ENCODE results near the gene KRT7.

KRT7 gene

DNA sequence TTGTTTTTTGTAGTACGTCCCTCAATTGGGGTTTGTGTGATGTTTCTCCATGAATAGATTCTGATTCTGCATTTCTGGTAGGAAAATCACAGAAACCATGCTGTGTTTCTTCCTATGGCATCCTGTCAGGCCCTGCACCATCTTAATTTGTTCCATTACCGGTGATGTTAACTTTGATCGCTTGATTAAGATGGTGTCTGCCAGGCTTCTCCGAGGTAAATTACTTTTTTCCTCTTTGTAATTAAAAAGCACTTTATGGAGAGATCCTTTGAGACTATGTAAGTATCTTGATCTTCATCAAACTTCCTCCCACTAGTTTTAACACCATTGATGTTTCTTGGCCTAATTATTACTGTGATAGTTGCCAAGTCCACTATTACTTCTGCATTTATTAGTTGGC is 15.0 kb upstream of the KRT7 start:
- H3K36me3 ChIP-seq (ENCODE audit: control insufficient read depth, insufficient read depth, low read length) = no peaks in the 10 kb centered on the region
- H3K4me1 ChIP-seq (ENCODE audit: control insufficient read depth, insufficient read depth, low read length) = no peaks in the 10 kb centered on the region
- H3K9ac ChIP-seq (ENCODE audit: low read depth, low read length) = no peak overlapping the region
- H3K4me3 ChIP-seq (ENCODE audit: low read depth, low read length) = no peak overlapping the region
- no peaks in the 10 kb centered on the region for H3K9me3 ChIP-seq (ENCODE audit: control insufficient read depth, insufficient read depth, low read length)
- H3K27me3 ChIP-seq (ENCODE audit: control insufficient read depth, insufficient read depth, low read length) = no peaks in the 10 kb centered on the region

- Histone ChIP-seq H3K27me3 (ENCODE audit: control insufficient read depth, insufficient read depth, low read length) (no peaks in the 10 kb centered on the region), H3K4me3 (ENCODE audit: low read depth, low read length) (no peak overlapping the region), H3K9me3 (ENCODE audit: control insufficient read depth, insufficient read depth, low read length) (no peaks in the 10 kb centered on the region), H3K36me3 (ENCODE audit: control insufficient read depth, insufficient read depth, low read length) (no peaks in the 10 kb centered on the region), H3K4me1 (ENCODE audit: control insufficient read depth, insufficient read depth, low read length) (no peaks in the 10 kb centered on the region), H3K9ac (ENCODE audit: low read depth, low read length) (no peak overlapping the region)
Measured at GRCh38 chr12:52220477-52220876, 12.6 kb upstream of the KRT7 start.

DNA sequence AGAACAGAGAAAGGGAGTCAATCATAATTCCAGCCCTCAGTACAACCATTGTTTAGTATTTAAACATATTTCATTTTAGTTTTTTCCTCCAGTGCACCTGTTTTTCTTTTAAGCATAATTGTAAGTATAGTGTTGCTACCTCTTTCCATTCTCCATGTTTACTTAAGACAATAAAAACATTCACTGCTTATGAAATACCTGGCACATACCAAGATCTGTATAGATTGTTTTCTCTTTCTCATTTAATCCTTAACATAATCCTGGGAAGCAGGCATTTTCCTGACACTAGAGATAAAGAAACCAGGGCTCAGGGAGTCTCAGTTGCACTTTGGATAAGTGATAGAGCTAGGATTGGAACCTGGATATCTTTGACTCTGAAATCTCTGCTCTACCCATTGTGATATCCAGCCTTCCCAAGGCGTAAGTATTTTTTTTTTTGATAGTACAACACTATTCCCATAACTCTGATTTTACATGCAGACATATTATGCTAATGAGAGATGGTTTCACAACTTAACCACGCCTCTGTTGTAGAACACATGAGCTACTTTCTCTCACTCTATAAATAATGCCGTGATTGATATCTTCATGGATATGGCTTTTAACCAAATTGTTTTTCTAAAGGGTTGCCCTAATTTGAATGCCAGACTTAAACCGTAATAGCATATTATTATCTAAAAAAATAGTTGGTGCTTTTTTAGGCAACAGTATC is 11.8 kb upstream of the KRT7 start:
- no peaks in the 10 kb centered on the region for H3K27me3 ChIP-seq (ENCODE audit: control insufficient read depth, insufficient read depth, low read length)
- H3K4me3 ChIP-seq (ENCODE audit: low read depth, low read length) = no peak overlapping the region
- no peaks in the 10 kb centered on the region for H3K4me1 ChIP-seq (ENCODE audit: control insufficient read depth, insufficient read depth, low read length)
- H3K36me3 ChIP-seq (ENCODE audit: control insufficient read depth, insufficient read depth, low read length) = no peaks in the 10 kb centered on the region
- H3K9ac ChIP-seq (ENCODE audit: low read depth, low read length) = no peak overlapping the region
- no peaks in the 10 kb centered on the region for H3K9me3 ChIP-seq (ENCODE audit: control insufficient read depth, insufficient read depth, low read length)

DNA sequence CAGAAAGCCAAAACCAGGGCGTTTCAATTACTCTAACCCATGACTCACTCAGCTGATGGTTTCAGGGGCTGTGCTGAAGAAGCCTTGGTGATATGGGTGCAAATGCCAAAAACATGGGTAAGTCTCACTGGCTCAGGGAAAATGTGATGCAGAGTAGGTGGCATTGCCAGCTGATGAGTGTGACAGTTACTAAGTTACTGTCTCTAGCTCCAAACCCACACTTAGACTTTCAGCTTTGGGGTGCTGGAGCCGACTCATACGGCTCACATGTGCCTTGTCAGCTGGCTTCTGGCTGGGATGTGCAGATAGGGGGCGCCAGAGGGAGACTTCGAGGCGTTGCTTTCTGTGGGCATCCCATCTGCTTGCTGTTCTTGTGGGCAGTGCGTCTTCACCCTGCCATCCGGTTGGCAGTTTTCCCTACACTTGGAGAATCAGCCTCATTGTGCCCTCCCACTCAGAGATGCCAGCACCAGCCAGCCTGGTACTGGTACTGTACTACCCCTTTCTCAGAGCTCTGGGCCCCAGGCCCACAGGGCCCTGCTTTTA is 11.1 kb upstream of the KRT7 start:
- no peak overlapping the region for H3K9ac ChIP-seq (ENCODE audit: low read depth, low read length)

GRCh38 chr12:52222692-52223091 is 10.4 kb upstream of the KRT7 start:
- H3K4me3 ChIP-seq (ENCODE audit: low read depth, low read length) = no peak overlapping the region
- no peaks in the 10 kb centered on the region for H3K36me3 ChIP-seq (ENCODE audit: control insufficient read depth, insufficient read depth, low read length)
- H3K9me3 ChIP-seq (ENCODE audit: control insufficient read depth, insufficient read depth, low read length) = no peaks in the 10 kb centered on the region
- H3K9ac ChIP-seq (ENCODE audit: low read depth, low read length) = no peak overlapping the region
- no peaks in the 10 kb centered on the region for H3K27me3 ChIP-seq (ENCODE audit: control insufficient read depth, insufficient read depth, low read length)
- no peaks in the 10 kb centered on the region for H3K4me1 ChIP-seq (ENCODE audit: control insufficient read depth, insufficient read depth, low read length)

More for the DNA sequence above, 11.1 kb upstream of the KRT7 start:
- no peaks in the 10 kb centered on the region for H3K9me3 ChIP-seq (ENCODE audit: control insufficient read depth, insufficient read depth, low read length)
- no peak overlapping the region for H3K4me3 ChIP-seq (ENCODE audit: low read depth, low read length)
- no peaks in the 10 kb centered on the region for H3K36me3 ChIP-seq (ENCODE audit: control insufficient read depth, insufficient read depth, low read length)
- no peaks in the 10 kb centered on the region for H3K4me1 ChIP-seq (ENCODE audit: control insufficient read depth, insufficient read depth, low read length)
- H3K27me3 ChIP-seq (ENCODE audit: control insufficient read depth, insufficient read depth, low read length) = no peaks in the 10 kb centered on the region

DNA sequence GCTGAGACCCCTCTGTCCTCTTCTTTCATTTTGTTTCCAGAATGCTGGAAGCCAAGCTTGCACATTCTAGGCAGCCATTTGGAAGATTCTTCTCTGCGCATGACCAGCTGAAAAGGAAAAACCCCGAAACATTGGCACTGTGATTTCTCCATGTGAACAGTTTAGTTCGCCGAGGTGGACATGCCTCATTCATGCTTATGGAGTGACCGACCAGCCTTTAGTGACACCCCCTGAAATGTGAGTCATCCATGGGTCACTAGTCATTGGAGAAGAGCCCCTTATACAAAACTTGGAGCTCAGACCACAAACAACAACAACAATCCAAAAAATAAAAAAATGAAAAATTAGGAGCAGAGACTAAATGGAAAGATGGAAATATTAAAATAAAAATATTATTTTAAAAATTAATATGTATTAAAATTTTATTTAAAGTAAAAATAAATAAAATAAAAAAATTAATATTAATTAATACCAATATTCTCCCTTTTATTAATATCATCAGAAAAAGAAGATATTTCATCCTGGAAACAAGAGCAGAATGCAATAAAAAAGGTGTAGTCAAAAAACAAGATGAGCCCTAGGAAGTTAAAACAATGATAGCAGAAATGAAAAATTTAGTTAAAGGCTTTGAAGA is 9.5 kb upstream of the KRT7 start:
- Histone ChIP-seq H3K4me1 (ENCODE audit: control insufficient read depth, insufficient read depth, low read length) (no peaks in the 10 kb centered on the region), H3K27me3 (ENCODE audit: control insufficient read depth, insufficient read depth, low read length) (no peaks in the 10 kb centered on the region), H3K4me3 (ENCODE audit: low read depth, low read length) (no peak overlapping the region), H3K36me3 (ENCODE audit: control insufficient read depth, insufficient read depth, low read length) (no peaks in the 10 kb centered on the region), H3K9ac (ENCODE audit: low read depth, low read length) (no peak overlapping the region), H3K9me3 (ENCODE audit: control insufficient read depth, insufficient read depth, low read length) (no peaks in the 10 kb centered on the region)

DNA sequence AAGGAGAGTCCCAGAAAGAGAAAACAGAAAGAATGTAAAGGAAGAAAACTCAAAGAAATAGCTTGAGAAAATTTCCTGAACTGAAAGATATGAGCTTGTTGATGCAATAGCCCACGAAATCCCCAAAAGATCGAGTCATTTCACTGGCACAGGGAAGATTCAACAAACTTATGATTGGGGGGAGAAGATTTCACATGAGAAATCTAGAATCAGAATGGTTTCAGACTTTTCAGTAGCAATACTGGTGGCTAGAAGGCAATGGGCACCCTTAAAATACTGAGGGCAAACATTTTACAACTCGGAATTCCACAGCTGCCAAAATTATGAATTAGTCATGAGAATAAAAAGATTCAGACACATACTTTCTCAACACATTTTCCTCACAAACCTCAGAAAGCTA is 8.9 kb upstream of the KRT7 start:
- H3K9ac ChIP-seq (ENCODE audit: low read depth, low read length) = no peak overlapping the region
- no peaks in the 10 kb centered on the region for H3K36me3 ChIP-seq (ENCODE audit: control insufficient read depth, insufficient read depth, low read length)
- no peaks in the 10 kb centered on the region for H3K27me3 ChIP-seq (ENCODE audit: control insufficient read depth, insufficient read depth, low read length)
- H3K4me3 ChIP-seq (ENCODE audit: low read depth, low read length) = no peak overlapping the region
- no peaks in the 10 kb centered on the region for H3K4me1 ChIP-seq (ENCODE audit: control insufficient read depth, insufficient read depth, low read length)
- no peaks in the 10 kb centered on the region for H3K9me3 ChIP-seq (ENCODE audit: control insufficient read depth, insufficient read depth, low read length)

- Histone ChIP-seq H3K9me3 (ENCODE audit: control insufficient read depth, insufficient read depth, low read length) (no peaks in the 10 kb centered on the region), H3K36me3 (ENCODE audit: control insufficient read depth, insufficient read depth, low read length) (no peaks in the 10 kb centered on the region), H3K27me3 (ENCODE audit: control insufficient read depth, insufficient read depth, low read length) (peaks cover 4% of the 10 kb centered on the region), H3K4me3 (ENCODE audit: low read depth, low read length) (no peak overlapping the region), H3K9ac (ENCODE audit: low read depth, low read length) (no peak overlapping the region), H3K4me1 (ENCODE audit: control insufficient read depth, insufficient read depth, low read length) (peaks cover 3% of the 10 kb centered on the region)
Measured at GRCh38 chr12:52225752-52226151, 7.3 kb upstream of the KRT7 start.

DNA sequence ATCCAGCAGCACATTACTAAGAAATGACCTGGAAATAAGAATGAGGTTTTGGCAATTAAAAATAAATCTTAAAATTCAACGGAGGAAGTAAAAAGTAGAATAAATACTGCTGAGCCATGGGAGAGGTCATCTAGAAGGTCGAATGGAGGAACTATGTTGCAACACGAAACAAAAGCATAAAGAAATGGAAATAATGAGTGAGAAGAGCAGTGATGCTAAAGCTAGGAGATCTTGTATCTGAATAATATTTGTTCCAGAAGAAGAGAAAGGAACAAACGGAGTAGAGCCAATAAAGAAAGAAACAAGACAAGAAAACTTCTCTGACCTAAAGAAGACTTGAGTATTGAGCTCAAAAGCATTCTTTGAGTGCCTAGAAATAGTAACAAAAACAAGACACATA is 6.6 kb upstream of the KRT7 start:
- Histone ChIP-seq H3K4me1 (ENCODE audit: control insufficient read depth, insufficient read depth, low read length) (peaks cover 8% of the 10 kb centered on the region), H3K9me3 (ENCODE audit: control insufficient read depth, insufficient read depth, low read length) (no peaks in the 10 kb centered on the region), H3K9ac (ENCODE audit: low read depth, low read length) (no peak overlapping the region), H3K4me3 (ENCODE audit: low read depth, low read length) (no peak overlapping the region), H3K36me3 (ENCODE audit: control insufficient read depth, insufficient read depth, low read length) (no peaks in the 10 kb centered on the region), H3K27me3 (ENCODE audit: control insufficient read depth, insufficient read depth, low read length) (peaks cover 8% of the 10 kb centered on the region)

DNA sequence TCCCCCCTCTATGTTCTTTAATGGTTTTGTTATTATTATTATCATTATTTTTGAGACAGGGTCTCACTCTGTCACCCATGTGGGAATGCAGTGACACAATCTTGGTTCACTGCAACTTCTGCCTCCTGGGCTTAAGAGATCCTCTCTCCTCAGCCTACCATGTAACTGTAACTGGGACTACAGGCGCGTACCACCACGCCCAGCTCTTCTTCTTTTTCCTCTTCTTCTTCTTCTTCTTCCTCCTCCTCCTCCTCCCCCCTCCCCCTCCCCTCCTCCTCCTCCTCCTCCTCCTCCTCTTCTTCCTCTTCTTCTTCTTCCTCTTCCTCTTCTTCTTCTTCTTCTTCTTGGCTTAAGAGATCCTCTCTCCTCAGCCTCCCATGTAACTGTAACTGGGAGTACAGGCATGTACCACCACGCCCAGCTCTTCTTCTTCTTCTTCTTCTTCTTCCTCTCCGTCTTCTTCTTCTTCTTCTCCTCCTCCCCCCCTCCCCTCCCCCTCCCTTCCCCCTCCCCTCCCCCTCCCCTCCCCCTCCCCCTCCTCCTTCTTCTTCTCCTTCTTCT is 5.4 kb upstream of the KRT7 start:
- Histone ChIP-seq H3K9ac (ENCODE audit: low read depth, low read length) (no peak overlapping the region), H3K27me3 (ENCODE audit: control insufficient read depth, insufficient read depth, low read length) (peaks cover 20% of the 10 kb centered on the region), H3K9me3 (ENCODE audit: control insufficient read depth, insufficient read depth, low read length) (no peaks in the 10 kb centered on the region), H3K36me3 (ENCODE audit: control insufficient read depth, insufficient read depth, low read length) (no peaks in the 10 kb centered on the region), H3K4me1 (ENCODE audit: control insufficient read depth, insufficient read depth, low read length) (peaks cover 11% of the 10 kb centered on the region), H3K4me3 (ENCODE audit: low read depth, low read length) (no peak overlapping the region)

GRCh38 chr12:52228366-52228765 is 4.7 kb upstream of the KRT7 start:
- Histone ChIP-seq H3K36me3 (ENCODE audit: control insufficient read depth, insufficient read depth, low read length) (no peaks in the 10 kb centered on the region), H3K9me3 (ENCODE audit: control insufficient read depth, insufficient read depth, low read length) (no peaks in the 10 kb centered on the region), H3K4me1 (ENCODE audit: control insufficient read depth, insufficient read depth, low read length) (peaks cover 11% of the 10 kb centered on the region)

GRCh38 chr12:52228931-52229330 is 4.1 kb upstream of the KRT7 start:
- H3K36me3 ChIP-seq (ENCODE audit: control insufficient read depth, insufficient read depth, low read length) = no peaks in the 10 kb centered on the region
- H3K9ac ChIP-seq (ENCODE audit: low read depth, low read length) = no peak overlapping the region
- no peak overlapping the region for H3K4me3 ChIP-seq (ENCODE audit: low read depth, low read length)
- H3K4me1 ChIP-seq (ENCODE audit: control insufficient read depth, insufficient read depth, low read length) = peaks cover 11% of the 10 kb centered on the region
- H3K9me3 ChIP-seq (ENCODE audit: control insufficient read depth, insufficient read depth, low read length) = no peaks in the 10 kb centered on the region
- H3K27me3 ChIP-seq (ENCODE audit: control insufficient read depth, insufficient read depth, low read length) = peaks cover 28% of the 10 kb centered on the region

More at GRCh38 chr12:52228366-52228765, 4.7 kb upstream of the KRT7 start:
- Histone ChIP-seq H3K9ac (ENCODE audit: low read depth, low read length) (no peak overlapping the region), H3K4me3 (ENCODE audit: low read depth, low read length) (no peak overlapping the region), H3K27me3 (ENCODE audit: control insufficient read depth, insufficient read depth, low read length) (peaks cover 24% of the 10 kb centered on the region)

Measured in iPS-15b (cell line).